H1 (cell line): ENCODE data around the gene NABP1. TPM values are rescaled to one million over a fixed set of nuclear protein-coding genes. Genes with fewer than 3 reads are reported as not detected.

Experiments used
- BRCA1 ChIP-seq: IDR thresholded peaks from 2 replicates; pipeline ENCODE4 v1.6.1; 2012; ENCODE audit warnings: low read depth, low read length, improper control_type of control experiment
- CBX5 ChIP-seq: fragments of 300-800, 300-1000 bp; sonication (generic); IDR thresholded peaks from 2 replicates; pipeline ENCODE4 v1.7.1; 2016; ENCODE audit warnings: antibody characterized with exemption, low read length, low read depth
- CEBPB ChIP-seq: IDR thresholded peaks from 2 replicates; pipeline ENCODE4 v1.6.1; 2012; ENCODE audit warnings: low read depth, low read length
- CHD7 ChIP-seq: fragments of 300-600 bp; sonication (generic); IDR thresholded peaks from 2 replicates; pipeline ENCODE4 v1.7.1; 2012; ENCODE audit warnings: low read length, moderate library complexity, mild to moderate bottlenecking, inconsistent platforms; ENCODE audit not compliant: insufficient replicate concordance
- GTF2F1 ChIP-seq: IDR thresholded peaks from 2 replicates; pipeline ENCODE4 v1.6.1; 2012; ENCODE audit warnings: low read depth, low read length, improper control_type of control experiment, borderline replicate concordance
- JUN ChIP-seq: IDR thresholded peaks from 2 replicates; pipeline ENCODE4 v1.6.1; 2011; ENCODE audit warnings: low read depth, mild to moderate bottlenecking, improper control_type of control experiment, low read length
- SAP30 ChIP-seq: fragments of 300-600 bp; sonication (generic); IDR thresholded peaks from 2 replicates; pipeline ENCODE4 v1.7.1; 2012; ENCODE audit warnings: low read length, moderate library complexity, mild to moderate bottlenecking, inconsistent platforms; ENCODE audit not compliant: insufficient read depth, insufficient replicate concordance
- TBP ChIP-seq: IDR thresholded peaks from 2 replicates; pipeline ENCODE4 v1.6.1; 2011; ENCODE audit warnings: low read depth, low read length, improper control_type of control experiment
- polyA plus RNA-seq, 7 experiments: library from polyadenylated mRNA; depleted of rRNA in 3 of 7; stranded (reverse) in 5 of 7; unstranded in 2 of 7; fragments of >200 nt in 5 of 7; fragments of 200-250 nt in 2 of 7; gene quantifications; 1 replicate in 5 of 7; 2 replicates in 1 of 7; 4 replicates in 1 of 7; pipeline versions ENCODE4 v1.2.1 to v1.2.3, GENCODE V29; 2011 to 2013; ENCODE audit warnings: missing spikeins in 2 of 7, mixed read lengths in 2 of 7
- total RNA-seq: library from RNA; stranded (reverse); fragmentation: NEBNext Ultra II Directional; extraction: Animal tissue kit (Norgen Biotek cat#: 25700); gene quantifications from 2 replicates; pipeline ENCODE4 v1.2.1, GENCODE V29; 2021

NABP1 gene
- total and polyA plus RNA-seq, 2 of the 8 experiments (the other 6 are each of a cell fraction or from before 2014, with no cell fraction given): 0.63 to 4.8 TPM

- no peak for TF ChIP-seq CHD7
- TF ChIP-seq CBX5: no peak
- no peak for TF ChIP-seq JUN
- no peak for TF ChIP-seq CEBPB
- TF ChIP-seq GTF2F1: no peak
- TF ChIP-seq BRCA1: no peak
- no peak for TF ChIP-seq SAP30
- no peak for TF ChIP-seq TBP
Observed at GRCh38 chr2:191711621-191712020, 33.7 kb downstream of the NABP1 start (continued).
